ENCODE results near the gene IPO13.

Gene IPO13

DNA sequence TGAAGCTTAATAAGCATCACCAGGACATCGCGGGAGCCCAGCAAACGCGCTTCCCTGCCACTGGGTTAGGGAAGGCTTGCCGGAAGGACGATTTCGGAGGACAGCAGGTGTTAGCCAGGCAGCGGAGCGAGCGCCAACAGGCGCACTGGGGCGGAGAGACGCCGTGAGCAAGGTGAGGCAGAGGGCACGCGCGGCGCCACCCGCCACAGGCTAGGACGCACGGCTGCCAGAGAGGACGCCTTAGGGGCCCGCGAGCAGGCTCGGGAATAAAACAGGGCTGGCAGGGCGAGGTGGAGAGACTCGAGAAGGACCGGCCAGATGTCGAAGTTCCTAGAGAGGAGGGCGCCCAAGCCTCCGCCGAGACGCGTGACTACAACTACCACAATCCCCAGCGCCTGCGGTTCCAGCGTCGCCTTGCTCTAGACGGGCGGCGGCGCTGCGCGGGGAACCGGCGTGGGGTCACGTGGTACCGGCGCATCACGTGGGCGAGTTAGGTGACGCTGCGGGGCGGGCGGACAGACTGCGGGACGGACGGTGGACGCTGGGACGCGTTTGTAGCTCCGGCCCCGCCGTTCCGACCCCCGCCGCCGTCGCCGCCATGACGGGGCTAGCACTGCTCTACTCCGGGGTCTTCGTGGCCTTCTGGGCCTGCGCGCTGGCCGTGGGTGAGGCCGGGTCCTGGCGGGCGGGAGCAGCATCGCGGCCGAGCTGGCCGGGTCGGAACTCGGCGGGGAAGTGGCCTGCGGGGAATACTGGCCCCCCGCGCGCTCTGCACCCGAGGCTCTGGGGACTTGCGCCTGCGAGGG is 27.9 kb downstream of the IPO13 start, which contains the start of gene ATP6V0B:
ATP6V0B (plus strand) TSS at position 518 of the 806 bp plus-strand sequence; CDS start at position 599, 81 bp downstream.
- DNase-seq (ENCODE audit: low read depth in 2 of 2): peak; percentile 97

DNA sequence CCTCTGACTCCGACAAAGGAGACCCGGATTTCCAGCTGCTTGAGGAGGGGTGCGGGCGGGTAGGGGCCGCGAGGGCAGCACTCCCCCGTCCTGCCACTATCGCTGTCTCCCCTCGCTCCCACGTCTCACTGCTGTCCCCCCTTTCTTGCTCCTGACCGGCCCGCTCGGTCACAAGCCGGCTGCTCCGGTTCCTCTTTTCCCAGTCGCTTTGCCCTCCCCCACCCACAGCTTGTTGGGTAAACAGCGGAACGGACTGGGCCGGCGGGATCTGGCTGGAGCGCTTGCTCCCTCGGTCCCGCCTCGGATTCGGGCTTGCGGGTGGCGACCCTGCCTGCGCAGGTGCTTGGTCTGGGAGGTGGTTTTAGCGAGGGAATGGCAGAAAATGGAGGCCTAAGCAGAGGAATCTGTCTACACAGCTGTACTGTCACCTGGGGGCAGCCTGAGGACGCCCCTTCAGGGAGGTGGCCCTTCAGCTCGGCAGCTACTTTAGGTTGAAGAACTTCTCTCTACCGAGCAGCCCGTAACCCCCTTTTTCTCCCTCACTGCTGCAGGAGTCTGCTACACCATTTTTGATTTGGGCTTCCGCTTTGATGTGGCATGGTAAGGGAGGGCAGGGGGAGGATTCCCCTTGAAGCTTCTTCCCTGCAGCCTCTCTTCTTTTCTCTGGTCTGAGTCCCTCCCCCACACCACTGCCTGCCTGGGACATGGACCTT is 28.7 kb downstream of the IPO13 start:
- DNase-seq (ENCODE audit: low read depth in 2 of 2): no peak

DNA sequence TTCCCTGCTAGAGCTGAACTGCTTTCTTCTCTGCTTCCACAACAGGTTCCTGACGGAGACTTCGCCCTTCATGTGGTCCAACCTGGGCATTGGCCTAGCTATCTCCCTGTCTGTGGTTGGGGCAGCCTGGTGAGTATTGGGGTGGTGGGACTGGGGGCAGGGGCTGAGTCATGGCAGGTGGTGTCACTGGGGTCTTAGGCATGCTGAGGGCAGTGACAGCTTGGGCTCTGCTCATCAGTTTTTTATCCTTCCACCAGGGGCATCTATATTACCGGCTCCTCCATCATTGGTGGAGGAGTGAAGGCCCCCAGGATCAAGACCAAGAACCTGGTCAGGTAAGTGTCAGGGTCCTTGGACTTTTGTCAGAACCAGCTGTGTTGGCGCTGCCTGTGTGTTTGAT is 29.3 kb downstream of the IPO13 start:
- DNase-seq (ENCODE audit: low read depth in 2 of 2): no peak

DNA sequence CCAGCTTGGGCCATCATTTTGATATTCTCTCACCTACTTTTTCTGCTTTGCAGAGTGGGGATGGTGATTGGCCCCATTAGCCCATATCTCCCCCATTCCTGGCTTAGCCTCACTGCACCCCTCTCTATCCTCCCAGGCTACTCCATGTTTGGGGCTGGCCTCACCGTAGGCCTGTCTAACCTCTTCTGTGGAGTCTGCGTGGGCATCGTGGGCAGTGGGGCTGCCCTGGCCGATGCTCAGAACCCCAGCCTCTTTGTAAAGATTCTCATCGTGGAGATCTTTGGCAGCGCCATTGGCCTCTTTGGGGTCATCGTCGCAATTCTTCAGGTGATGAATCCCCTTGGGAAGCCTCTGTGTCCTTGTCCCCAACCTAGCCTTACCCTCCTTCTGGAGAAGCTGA is 30.1 kb downstream of the IPO13 start:
- no peak for DNase-seq (ENCODE audit: low read depth in 2 of 2)

DNA sequence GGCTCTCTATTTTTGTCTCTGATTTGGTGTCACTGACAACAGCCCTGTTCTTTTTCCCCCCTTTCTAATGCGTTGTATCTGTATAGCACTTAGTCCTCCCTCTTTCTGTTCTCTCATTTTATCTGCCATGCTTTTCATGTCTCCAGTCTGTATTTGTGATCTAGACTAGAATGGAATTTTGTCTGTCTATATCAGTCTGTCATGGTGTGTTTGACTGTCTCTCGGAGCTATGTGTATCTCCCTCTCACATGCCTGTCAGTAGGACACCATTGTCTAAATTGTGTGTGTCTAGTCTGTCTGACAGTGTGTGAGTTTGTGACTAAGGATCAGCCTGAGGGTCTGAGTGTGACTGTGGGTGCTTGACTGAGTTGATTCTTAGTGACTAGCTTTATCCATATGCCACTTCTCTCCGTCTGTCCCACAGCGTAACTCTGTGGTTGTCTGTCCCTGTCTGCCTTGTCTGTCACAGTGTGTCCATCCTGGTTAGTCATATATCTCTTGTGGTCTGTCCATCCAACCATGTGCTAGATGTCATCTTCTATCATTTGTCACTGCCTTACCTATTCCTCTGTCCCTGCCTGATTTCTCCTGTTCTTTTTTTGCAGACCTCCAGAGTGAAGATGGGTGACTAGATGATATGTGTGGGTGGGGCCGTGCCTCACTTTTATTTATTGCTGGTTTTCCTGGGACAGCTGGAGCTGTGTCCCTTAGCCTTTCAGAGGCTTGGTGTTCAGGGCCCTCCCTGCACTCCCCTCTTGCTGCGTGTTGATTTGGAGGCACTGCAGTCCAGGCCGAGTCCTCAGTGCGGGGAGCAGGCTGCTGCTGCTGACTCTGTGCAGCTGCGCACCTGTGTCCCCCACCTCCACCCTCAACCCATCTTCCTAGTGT is 30.9 kb downstream of the IPO13 start:
- DNase-seq (ENCODE audit: low read depth in 2 of 2): no peak

DNA sequence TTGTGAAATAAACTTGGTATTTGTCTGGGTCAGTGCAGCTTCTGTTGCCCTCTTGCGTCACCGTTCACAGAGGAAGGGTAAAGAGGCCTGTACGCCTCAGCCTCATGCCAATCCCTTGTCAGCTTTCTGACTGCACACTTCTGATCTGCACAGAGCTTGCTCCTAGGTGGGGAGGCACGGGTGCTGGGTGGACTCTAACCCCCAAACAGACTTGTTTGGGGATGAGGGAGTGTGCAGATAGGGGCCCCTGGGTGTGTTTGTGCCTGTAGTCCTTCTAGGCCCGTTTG is 31.5 kb downstream of the IPO13 start:
- DNase-seq (ENCODE audit: low read depth in 2 of 2): no peak

DNA sequence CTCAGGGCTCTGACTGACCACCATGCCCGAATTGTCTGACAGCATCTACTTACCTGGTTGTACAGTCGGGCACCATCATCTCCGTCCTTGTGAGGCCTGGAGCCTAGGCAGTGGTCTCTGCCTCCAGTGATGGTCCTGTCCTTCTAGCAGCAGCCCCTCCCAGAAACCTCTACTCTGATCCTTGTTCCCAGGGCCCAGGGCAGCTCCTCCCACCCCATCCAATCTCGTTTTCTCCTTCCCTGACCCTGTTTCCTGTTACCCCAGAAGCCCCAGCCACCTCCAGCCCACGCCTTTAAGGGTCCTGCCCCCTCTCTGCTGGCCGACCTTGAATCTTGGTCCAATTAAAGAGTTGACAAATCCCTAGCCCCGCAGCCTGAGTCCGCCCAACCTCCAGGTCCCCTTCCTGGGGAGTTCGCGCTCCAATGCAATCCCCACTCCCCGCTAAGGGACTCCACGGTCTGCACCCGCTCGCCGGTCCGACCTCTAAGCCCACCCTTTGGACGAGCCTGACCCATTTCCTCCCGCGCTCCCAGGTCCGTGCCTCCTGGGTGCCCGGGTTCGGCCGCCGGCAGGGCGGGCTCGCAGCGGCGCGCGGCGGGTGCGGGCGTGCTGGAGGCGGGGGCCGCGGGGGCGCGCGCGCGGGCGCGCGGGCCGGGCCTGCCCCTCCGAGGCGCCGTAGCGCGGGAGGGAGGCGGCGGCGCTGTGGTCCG is 32.0 kb downstream of the IPO13 start, which contains the start of gene B4GALT2:
B4GALT2 (plus strand) TSS at position 660 of the 710 bp plus-strand sequence. CDS start 1,951 bp downstream, outside the sequence.
- no peak for DNase-seq (ENCODE audit: low read depth in 2 of 2)

DNA sequence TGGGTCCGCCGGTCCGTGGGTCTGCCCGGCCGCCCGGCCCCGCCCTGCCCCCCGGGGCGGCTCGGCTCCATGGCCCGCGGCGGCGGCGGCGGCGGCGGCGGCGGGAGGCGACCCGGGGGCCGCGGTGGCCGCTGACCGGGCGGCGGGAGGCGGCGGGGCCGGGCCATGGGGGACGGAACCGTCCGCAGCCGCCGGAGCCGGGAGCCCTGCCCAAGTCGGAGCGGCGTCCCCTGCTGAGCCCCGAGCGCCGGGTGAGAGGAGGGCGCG is 32.4 kb downstream of the IPO13 start:
- no peak for DNase-seq (ENCODE audit: low read depth in 2 of 2)

DNA sequence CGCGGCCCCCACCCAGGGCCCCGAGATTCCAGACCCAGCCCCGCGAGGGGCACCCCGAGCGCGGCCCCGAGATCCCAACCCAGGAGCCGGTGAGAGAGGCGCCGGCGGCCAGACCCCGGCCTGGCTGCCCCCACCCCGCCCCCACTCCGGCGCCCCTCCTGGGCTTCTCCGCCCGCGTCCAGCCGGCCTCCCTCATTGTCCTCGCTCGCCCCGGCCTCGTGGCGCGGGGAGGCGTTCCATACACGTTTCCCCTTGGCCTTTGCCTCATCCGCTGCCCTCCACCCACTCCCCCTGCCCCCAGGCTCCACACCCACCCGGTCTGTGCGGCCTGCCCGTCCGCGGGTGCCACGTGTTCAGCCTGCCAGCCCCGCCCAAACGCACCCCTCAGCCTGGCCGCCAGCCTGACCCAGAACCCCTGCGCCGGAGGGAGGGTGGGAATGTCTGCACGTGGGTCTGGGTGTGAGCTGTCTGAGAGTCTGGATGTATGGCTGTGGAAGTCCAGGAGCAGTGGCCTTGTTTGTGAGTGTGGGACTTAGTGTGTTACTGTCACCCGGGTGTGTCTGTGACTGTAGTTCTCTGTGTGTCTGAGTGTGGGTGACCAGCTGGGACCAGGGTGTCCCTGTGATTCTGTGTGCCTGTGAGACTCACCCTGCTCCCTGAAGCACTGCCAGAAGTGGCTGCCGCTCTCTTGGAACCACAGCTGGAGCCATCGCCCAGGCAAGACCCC is 32.9 kb downstream of the IPO13 start:
- DNase-seq (ENCODE audit: low read depth in 2 of 2): peak in 1 of 2 donors; percentile 26

DNA sequence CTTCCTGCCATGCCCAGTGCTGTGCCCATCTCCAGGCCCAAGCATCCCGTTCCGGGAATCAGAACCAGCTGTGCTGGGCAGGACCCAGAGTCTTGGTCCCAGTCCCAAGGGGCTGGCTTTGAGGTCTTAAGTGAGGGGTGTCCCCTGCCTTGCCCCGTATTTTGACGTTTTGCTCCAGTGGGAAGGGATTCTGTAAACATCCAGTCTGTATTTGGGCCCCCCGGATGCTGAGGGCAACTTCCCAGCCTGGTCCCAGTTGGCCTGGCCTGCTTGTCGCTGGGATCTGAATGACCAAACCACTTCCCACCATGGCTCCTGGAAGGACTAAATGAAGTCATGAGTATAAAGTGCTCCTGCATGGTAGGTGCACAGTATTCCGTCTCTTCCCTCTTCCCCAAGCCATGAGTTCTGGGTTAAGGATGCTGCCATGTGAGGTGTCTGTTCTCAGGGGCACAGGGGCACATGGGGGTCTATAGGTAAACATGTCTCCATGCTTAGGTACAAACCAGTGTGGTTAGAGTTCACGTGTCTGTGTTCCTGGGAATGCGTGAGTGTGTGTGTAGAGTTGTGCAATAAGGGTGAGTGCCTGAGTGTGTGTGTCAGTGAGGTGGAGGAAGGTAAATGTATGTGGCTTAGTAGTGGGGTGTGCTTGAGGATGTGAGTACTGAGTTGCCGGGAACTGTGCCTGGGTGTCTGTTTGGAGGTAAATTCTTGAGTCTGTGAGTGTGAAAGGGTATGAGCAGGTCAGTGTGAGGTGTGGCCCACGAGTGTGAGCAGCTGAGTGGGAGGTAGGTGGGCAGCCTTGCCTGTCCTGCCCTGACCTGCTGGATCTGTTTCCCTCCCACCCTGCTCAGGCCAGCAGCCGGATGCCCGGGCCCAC is 33.7 kb downstream of the IPO13 start:
- no peak for DNase-seq (ENCODE audit: low read depth in 2 of 2)

DNA sequence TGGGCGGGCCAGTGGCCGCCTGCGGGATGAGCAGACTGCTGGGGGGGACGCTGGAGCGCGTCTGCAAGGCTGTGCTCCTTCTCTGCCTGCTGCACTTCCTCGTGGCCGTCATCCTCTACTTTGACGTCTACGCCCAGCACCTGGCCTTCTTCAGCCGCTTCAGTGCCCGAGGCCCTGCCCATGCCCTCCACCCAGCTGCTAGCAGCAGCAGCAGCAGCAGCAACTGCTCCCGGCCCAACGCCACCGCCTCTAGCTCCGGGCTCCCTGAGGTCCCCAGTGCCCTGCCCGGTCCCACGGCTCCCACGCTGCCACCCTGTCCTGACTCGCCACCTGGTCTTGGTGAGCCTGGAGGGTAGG is 34.4 kb downstream of the IPO13 start:
- no peak for DNase-seq (ENCODE audit: low read depth in 2 of 2)

DNA sequence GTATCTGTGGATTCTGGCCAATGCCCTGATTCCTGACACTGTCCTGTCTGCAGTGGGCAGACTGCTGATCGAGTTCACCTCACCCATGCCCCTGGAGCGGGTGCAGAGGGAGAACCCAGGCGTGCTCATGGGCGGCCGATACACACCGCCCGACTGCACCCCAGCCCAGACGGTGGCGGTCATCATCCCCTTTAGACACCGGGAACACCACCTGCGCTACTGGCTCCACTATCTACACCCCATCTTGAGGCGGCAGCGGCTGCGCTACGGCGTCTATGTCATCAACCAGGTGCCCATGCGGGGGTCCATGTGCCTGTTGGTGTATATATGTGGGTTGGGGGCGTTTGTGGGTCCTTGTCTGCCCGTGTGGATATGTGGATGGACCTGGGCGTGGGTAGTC is 34.9 kb downstream of the IPO13 start:
- DNase-seq (ENCODE audit: low read depth in 2 of 2): no peak

DNA sequence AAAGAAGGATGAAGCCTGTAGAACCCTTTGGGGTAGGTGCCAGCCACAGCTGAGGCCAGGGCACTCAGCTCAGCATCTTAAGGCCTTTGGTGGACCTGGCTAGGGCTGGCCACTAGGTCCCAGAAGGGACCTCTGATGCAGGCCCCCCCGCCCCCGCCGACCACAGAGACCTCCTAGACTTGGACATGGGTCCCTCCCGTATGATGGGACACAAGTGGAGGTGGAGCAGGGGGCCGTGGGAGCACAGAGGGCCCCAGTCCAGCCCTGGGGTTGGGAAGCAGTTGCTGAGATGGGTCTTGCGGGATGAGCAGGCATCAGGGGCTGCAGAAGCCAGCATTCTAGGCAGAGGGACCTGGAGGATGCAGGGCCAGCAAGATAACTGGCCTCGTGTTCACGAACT is 35.5 kb downstream of the IPO13 start:
- no peak for DNase-seq (ENCODE audit: low read depth in 2 of 2)

DNA sequence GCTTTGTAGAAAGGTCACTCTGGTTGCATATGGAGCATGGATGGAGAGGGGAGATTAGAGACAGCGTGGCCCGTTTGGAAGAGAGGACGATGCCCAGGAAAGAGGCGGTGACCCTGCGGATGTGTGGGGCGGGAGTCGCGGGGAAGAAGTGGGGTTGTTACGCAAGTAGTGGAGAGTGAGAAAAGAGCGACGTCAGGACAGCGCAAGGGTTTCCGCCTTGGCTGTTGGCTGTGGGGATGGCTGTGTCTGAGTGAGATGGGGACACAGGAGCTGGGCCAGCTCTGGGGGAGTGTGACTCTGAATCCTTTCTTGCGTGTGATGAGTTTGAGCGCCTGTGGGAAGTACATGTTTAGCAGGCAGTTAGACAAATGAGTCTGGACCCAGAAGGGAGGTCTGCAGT is 36.1 kb downstream of the IPO13 start:
- no peak for DNase-seq (ENCODE audit: low read depth in 2 of 2)

DNA sequence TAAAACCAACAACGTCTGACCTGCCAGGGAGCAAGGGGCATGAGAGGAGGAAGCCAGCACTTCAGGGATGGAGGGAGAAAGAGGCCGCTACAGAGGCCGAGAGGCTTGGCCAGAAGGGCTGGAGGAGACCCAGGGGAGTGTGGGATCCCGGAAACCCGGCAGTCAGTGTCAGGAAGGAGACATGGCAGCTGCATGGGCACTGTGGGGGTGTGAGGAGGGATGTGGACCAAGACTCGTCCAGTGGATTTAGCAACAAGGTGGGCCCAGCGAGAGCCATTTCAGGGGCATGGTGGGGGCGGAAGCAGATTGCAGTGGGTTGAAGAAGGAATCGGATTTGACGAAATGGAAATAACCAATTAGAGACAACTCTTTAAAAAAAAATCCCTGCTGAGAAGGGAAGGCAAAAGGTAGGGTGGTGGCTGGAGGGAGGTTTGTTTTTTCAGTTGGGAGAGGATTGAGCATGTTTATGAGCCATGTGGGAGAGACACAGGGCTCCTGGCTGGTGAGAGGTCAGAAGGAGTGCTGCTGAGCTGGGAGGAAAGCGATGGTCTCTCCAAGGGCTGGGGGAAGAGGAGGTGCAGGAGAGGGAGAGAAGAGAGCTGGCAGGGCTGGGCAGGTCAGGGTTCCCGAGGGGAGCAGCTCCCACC is 36.6 kb downstream of the IPO13 start:
- DNase-seq (ENCODE audit: low read depth in 2 of 2): no peak

DNA sequence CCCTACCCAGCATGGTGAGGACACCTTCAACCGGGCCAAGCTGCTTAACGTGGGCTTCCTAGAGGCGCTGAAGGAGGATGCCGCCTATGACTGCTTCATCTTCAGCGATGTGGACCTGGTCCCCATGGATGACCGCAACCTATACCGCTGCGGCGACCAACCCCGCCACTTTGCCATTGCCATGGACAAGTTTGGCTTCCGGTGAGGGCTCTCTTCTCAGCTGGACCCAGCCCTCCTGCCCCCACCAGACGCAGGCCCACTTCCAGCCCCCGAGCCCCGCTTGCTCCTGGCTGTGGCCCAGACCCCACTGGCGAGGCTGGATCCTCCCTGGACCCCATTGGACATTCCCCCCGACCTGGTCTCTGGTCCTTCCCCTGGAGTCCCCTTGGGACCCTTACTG is 38.1 kb downstream of the IPO13 start:
- no peak for DNase-seq (ENCODE audit: low read depth in 2 of 2)

DNA sequence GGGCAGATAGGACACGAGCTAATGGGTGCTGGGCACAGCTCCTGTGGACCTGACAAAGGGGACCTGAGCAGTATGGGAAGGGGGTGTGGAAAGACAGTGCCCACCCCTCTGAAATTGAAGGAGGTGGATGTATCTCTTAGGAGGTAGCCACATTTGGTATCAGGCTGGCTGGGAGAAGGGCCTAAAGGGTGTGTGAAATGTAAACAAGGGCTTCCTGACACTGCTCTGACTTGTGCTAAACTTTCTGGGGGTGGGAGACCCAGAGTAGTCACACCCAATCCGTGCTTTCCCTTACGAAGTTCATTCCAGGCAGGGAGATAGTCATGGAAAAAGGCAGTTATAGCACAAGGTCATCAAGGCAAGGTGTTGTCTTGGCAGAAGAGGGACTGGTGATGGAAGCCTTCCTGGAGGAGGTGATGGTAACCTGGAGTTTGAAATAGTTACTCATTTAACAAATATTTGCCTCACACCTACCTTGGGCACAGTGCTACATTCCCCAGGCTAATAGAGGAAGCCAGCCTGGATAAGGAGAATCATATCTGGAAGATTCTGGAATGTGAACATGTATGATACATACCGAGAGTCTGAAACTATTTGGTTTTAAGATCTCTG is 39.3 kb downstream of the IPO13 start:
- DNase-seq (ENCODE audit: low read depth in 2 of 2): no peak

DNA sequence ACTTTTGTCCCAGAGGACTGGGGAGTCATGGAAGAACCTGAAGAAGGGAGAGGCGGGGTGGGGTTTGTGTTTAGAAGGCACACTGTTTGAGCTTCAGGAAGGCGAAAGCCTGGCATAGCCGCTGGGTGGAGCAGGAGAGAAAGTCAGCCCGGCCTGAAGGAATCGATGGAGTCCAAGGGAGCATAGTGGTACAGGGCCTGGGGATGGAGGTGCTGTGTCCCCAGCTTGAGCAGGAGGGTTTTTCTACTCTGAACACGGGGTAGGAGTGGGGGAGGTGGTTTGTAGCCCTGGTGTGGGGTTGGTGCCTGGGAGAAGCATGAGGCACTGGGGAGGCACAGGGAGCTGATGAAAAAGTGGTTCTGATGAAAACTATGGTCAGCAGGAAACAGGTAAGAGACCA is 40.0 kb downstream of the IPO13 start:
- no peak for DNase-seq (ENCODE audit: low read depth in 2 of 2)

DNA sequence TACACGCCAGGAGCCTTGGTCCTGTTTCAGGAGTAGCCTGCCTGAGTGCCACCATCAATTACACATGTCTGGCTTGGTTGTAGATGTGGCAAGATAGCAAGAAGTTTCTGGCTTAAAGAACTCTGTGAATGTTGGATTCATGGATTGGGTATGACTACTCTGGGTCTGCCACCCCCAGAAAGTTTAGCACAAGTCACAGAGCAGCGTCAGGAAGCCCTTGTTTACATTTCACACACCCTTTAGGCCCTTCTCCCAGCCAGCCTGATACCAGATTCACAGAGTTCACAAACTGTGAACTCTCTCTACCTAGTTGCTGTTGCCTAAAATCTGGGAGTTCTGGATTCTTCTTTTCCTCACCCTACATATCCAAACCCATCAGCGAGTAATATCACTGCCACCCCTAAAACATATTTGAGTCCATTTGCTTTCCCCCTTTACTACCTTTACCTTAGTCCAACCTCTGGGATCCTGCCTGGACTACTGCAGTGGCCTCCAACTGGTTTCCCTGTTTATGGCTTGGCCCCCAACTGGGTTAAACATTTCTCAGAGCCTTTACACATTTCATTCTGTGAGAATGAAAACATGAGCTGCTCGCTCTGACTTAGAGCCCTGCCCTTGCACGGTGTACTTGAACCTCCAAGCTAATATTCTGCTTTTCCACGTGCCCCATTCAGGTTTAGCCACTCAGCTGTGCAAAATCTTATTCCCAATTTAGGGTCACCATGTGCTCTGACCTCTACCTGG is 40.6 kb downstream of the IPO13 start:
- no peak for DNase-seq (ENCODE audit: low read depth in 2 of 2)

All from stimulated activated CD8-positive, alpha-beta memory T cell treated with anti-CD3 and anti-CD28 coated beads, Interleukin-2, amount 100 ng/mL, for 48 hours (primary cell).